ENCODE measurements around the gene TRPM4. TPM values are rescaled to one million over a fixed set of nuclear protein-coding genes. Genes with fewer than 3 reads are reported as not detected.

TRPM4 gene
- total RNA-seq, 3 donors from 2014 or later, result 182 to 398 (median 274) TPM

DNA sequence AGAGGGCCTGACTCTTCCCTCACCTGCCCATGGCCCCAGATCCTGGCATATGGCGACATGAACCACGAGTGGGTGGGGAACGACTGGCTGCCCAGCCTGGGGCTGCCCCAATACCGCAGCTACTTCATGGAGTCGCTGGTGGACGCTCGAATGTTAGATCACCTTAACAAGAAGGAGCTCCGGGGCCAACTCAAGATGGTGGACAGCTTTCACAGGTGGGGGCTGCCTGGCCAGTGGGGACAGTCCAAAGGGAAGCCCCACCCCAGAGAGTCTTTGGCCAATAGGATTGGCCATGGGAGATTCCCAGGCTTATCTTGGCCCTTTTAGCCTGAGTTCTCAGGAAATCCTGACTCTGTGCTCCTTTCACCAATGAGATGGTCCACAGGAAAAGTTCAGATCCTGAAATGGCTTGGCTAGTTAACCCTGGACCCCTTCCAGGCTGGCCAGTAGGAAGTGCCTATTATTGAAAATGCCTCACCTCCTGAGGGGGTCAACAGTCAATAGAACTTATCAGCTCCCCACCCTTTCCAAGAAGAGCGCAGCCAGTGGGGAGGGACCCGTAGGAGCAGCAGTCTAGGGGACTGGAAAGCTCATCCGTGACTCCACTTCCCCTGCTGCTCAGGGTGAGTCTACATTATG, 9.4 kb upstream of the TRPM4 start:
- no peaks in the 10 kb centered on the region for H3K36me3 ChIP-seq (ENCODE audit: low read depth)
- DNase-seq, result no peak
- peaks cover 29% of the 10 kb centered on the region for H3K4me1 ChIP-seq (ENCODE audit: low read depth)
- TF ChIP-seq CTCF (IDR thresholded peaks at IDR 0.05), result no peak
- ATAC-seq, result no peak
- H3K9me3 ChIP-seq, result no peaks in the 10 kb centered on the region
- intact Hi-C loops (cut with DNase I, micrococcal nuclease), result loop anchor here (10.0 kb wide), 1 partner anchor 53 kb away; no protein-coding TSS in a partner anchor
- peak overlapping the region; percentile 38 for H3K4me3 ChIP-seq

DNA sequence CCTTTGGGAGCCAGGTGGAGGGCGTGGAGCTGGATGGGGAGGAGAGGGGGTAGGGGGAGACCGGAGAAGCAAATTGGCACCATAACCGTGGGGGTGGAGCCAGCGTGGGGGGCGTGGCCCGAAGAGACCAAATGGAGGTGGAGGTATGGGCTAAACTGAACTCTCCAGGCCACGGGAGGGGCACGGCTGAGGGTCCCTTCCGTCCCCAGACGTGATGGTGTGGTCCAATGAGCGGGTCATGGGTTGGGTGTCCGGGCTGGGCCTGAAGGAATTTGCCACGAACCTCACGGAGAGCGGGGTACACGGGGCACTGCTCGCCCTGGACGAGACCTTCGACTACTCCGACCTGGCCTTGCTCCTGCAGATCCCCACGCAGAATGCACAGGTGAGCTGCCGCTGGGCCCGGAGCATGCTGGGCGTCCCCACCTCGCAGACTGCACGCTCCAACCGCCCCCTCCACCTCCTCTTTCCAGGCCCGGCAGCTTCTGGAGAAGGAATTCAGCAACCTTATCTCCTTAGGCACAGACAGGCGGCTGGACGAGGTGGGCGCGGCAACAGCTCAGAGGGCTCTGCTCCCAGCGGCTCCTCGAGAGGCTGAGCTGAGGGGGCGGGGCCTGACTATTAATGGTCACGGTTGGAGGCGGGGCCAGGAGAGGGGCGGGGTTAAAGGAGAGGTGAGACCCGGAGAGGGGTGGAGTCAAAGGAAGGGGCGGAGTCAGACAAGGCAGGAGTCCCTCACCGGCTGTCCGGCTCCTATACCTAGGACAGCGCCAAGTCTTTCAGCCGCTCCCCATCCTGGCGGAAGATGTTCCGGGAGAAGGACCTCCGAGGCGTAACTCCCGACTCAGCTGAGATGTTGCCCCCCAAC, 8.6 kb upstream of the TRPM4 start:
- peaks cover 27% of the 10 kb centered on the region for H3K4me1 ChIP-seq (ENCODE audit: low read depth)
- H3K36me3 ChIP-seq (ENCODE audit: low read depth), result no peaks in the 10 kb centered on the region
- peak overlapping the region; percentile 38 for H3K4me3 ChIP-seq
- intact Hi-C loops (cut with DNase I, micrococcal nuclease), result loop anchor here (10.0 kb wide), 1 partner anchor 54 kb away; no protein-coding TSS in a partner anchor
- H3K9me3 ChIP-seq, result no peaks in the 10 kb centered on the region
- ATAC-seq (peak; percentile 74), DNase-seq (peak; percentile 97 to 100 (median 100))
- TF ChIP-seq CTCF (IDR thresholded peaks at IDR 0.05), result no peak

- TF ChIP-seq CTCF (IDR thresholded peaks at IDR 0.05), result no peak
- peak overlapping the region; percentile 38 for H3K4me3 ChIP-seq
- DNase-seq, result peak; percentile 70 to 76 (median 76)
- peaks cover 27% of the 10 kb centered on the region for H3K4me1 ChIP-seq (ENCODE audit: low read depth)
- ATAC-seq, result peak; percentile 26
- intact Hi-C loops (cut with DNase I, micrococcal nuclease), result loop anchor here (10.0 kb wide), 1 partner anchor 55 kb away; no protein-coding TSS in a partner anchor
- no peaks in the 10 kb centered on the region for H3K9me3 ChIP-seq
- H3K36me3 ChIP-seq (ENCODE audit: low read depth), result no peaks in the 10 kb centered on the region
Measured at GRCh38 chr19:49149652-49150105, 7.9 kb upstream of the TRPM4 start.

- H3K4me1 ChIP-seq (ENCODE audit: low read depth), result peaks cover 27% of the 10 kb centered on the region
- intact Hi-C loops (cut with DNase I, micrococcal nuclease), result no loop called here
- peak; percentile 70 for ATAC-seq
Measured at GRCh38 chr19:49150106-49150943, 7.3 kb upstream of the TRPM4 start.

More at GRCh38 chr19:49150106-49150943, 7.3 kb upstream of the TRPM4 start:
- no peaks in the 10 kb centered on the region for H3K36me3 ChIP-seq (ENCODE audit: low read depth)
- H3K4me3 ChIP-seq, result peak overlapping the region; percentile 38
- H3K9me3 ChIP-seq, result no peaks in the 10 kb centered on the region
- peak; percentile 92 to 94 (median 93) for DNase-seq
- TF ChIP-seq CTCF (IDR thresholded peaks at IDR 0.05), result no peak

Measured in mucosa of descending colon (tissue), 3 donors.